Femur (tissue), 1 donor: ENCODE data around the gene ZC3HAV1L.
A peak's percentile ranks its signal among the peaks of the same experiment; 100 is the strongest.
"Not testable (repeated sequence)": the region's sequence is repeated elsewhere in the genome, so short reads cannot be mapped to it uniquely, and the experiment has no call there.

Source experiments
- DNase-seq: peaks from one replicate; pipeline ENCODE4 v3.0.0-alpha.2; 2017

ZC3HAV1L gene

DNA sequence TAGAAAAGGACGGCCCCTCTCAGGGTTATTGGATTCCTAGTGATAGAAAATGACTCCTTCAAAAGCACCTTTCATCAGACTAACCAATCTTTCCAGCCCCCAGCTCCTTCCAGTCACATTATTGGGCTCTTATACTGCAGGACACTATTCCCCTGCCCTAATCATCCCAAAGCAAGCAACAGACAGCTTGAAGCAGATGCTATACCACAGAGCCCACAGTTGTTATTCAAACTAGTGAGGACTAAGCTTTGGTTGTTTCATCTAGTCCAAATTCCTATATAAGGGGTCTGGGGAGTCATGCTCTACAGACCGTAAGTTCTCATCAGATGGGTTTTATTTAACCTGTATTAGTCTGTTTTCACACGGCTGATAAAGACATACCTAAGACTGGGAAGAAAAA lies 24.5 kb downstream of the ZC3HAV1L start:
- DNase-seq, result no peak

DNA sequence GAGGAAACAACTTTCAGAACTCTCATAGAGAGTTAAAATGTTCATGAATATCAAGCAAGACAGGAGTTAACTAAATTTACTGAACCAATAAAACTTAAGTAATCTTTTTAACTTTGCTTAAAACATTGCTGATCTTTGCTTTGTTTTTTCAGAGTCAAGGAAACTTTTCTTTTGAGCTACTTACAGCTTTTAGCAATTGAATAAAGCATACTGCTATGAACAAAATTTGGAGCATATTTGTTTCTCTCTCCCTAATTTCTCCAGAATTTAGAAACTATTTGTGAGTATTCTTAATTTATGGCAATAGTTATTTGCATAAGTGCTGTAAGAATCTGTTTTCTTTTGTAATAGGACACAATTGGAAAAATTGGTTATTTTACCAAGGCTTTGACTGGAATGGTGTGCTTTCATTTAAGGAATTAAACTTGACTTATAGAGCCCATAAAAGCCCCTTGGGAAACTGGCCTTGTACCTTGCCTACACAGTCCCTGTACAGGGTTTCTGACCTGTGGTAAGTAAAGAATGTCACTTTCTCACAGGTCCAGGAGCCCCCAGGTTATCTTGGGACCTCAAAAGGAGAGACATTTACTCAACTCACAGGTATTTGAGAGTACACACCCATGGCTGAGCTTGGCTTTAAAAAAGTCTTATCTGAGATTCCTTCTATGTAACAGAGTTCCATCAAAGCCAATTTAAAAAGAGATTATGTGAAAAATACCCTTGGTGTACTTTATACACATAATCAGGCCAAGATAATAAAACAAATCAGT lies 31.3 kb downstream of the ZC3HAV1L start:
- DNase-seq, result no peak

DNA sequence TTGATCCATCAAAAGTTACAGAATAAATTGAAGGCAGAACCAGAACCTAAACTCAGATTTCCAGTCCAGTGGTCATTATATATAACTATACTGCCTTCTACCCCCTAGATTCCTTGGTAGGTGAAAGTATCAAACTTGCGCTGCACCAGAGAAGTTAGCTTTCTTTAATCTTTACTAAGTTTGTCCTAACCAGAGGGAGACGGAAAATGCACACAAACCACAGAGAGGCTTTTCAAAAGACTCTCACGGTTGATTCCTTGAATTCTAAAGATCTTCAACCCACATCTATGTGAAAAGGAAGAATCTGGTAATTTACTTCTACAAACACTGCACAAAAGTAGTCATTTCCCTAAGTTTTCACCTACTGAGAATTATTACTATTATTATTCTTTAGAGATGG lies 36.4 kb downstream of the ZC3HAV1L start:
- no peak for DNase-seq

DNA sequence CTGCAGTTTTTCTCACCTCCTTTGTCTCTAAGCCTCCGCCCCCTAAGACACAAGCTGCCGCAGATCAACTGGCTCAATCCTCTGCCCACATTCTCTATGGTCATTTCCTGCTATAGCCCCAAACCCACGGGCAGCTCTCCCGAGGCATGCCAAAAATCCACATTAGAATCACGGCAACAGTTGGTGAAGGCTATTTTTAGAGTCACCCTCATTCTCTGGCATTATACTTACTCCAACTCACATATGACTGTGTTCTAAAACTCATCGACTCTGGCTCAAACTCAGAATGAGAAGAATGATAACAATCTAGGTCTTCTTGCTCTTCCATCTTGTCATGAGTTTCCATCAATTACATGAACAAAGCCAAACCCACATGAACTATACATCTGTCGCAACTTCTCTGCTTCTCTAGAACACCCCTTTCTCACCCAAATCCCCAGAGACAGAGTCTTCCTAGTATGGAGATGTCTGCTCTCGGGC lies 43.8 kb downstream of the ZC3HAV1L start:
- DNase-seq, result no peak

DNA sequence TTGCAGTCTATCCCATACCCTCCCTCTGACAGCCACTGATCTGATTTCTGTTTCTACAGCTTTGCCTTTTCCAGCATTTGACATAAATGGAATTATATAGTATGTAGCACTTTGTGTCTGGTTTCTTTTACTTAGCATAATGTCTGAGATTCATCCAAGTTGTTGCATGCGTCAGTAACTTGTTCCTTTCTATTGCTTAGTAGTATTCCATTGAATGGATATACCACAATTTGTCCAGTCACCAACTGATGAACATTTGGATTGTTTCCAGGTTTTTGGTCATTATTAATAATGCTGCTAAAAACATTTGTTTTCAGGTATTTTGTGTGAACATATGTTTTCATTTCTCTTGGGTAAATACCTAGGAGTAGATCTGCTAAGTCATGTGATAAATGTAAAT lies 48.2 kb downstream of the ZC3HAV1L start:
- no peak for DNase-seq

DNA sequence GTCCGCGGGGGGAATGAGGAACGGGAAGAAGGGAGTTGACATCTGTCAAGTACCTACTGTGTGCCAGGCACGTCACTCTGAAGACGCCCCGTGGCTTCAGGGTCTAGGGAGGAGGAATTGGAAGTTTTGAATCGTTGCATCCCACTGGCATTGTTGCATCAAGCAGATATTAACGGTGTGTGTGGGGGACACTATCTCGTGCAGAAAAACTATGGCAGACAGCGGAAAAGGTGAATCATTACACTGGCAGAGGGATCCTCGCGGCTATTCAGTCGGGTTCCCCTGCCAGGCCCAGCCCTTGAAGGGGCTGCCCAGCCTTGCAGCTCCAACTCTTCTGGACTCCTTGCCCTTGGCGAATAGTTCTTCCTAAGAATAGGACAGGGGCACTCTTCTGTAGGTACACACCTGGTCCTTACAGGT lies 53.6 kb downstream of the ZC3HAV1L start:
- DNase-seq, result no peak

DNA sequence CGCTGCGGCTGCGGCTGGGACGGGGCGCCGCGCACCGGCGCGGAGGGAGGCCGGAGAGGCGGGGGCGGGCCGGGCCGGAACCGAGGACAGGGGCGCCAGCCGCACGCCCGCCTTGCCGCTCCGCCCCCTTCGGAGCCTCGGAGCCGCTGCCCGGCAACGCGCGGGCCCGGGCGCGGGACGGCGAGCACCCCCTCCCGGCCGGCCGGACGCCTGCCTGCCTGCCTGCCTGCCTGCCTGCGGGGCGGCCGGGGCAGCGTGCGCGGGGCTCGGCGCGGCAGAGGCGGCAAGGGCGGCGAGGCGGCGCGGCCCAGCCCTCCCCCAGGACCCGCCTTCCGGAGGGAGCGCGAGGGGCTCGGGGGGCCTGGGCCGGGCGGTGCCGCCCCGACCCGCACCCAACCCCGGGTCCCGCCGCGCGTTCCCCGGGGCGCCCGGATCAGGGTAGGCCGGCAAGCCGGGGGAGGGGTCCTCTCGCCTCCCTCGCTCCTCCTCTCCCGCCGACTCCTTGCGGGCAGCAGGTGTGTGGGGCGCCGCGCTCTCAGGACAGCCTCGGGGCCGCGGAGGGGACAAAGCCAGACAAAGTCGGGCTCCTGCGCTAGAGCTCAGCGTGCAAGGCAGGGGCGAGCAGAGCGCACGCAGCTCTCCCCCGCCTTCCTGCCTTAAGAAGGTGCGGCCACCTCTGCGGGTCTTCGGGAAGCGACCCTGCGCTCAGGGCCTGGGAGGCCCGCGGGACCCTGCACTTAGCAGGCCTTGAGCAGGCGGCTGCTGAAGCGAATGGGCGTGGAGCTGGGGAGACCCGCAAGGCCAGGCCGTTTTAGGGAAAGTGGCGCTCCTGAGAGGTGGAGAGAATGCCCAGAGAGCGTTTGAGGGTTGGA lies 54.3 kb downstream of the ZC3HAV1L start, which contains the start of gene KIAA1549:
Gene KIAA1549 (minus strand): TSS at position 58 of the 872 bp plus-strand sequence. CDS start 120 bp downstream, outside the sequence.
- DNase-seq, result peak; percentile 82

DNA sequence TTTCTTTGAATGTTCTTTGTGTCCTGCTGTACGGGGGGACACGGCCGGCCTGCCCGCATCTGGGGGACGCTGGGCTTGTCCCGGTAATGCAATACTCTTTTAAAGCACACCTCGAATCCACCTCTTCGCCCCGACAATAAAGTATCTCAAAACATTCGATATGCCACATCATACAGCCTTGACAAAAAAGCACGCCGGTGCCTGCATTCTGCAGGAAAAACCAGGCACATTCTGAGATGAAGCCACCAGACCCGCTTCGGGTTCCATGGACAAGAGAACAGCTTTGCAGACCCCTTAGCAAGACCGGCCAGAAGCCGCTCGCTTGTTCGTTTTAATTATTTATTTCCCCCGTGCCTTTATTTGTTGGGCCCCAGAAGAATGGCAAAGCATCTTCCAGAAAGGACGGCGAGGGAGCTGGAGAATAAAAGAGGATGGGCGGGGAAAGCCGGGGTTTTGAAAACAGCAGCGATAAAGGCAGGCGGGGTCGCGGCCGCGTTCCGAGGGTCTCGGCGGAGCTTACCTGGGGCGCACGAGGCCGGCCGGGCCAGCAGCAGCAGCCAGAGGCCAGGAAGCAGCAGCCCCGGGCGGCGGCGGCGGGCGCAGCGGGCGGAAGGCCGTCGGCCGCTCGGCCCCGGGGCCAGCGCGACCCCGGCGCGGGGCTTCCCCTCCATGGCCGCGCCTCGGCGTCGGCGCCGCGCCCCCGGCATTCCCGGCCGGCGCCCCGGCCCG lies 55.1 kb downstream of the ZC3HAV1L start:
- peak; percentile 38 for DNase-seq

DNA sequence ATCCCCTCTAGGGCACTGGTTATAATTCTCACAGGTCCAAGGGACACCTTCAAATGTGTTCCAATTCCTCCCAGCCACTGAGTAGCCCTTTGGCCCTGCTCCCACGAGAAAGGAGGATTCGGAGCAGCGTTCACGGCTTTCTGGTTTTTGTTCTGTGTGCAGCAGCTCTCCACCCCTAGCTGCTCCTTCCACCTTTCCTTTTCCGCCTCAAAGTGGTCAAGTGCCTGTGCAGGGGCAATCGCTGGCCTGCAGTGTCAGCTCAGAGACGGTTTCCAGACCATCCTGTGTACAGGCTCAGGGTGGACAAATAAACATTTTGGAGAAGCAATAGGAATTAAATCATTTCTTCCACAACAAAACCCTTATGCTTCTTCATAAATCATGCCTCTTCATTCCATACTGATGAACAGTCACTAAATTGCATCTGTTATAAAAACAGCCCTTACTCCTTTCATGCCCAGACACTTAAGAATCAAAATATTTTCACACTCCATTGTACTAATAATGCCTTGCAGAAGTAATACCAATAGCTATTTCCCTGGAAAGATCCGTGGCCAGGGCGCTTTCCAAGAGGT lies 55.8 kb downstream of the ZC3HAV1L start:
- DNase-seq, result no peak

DNA sequence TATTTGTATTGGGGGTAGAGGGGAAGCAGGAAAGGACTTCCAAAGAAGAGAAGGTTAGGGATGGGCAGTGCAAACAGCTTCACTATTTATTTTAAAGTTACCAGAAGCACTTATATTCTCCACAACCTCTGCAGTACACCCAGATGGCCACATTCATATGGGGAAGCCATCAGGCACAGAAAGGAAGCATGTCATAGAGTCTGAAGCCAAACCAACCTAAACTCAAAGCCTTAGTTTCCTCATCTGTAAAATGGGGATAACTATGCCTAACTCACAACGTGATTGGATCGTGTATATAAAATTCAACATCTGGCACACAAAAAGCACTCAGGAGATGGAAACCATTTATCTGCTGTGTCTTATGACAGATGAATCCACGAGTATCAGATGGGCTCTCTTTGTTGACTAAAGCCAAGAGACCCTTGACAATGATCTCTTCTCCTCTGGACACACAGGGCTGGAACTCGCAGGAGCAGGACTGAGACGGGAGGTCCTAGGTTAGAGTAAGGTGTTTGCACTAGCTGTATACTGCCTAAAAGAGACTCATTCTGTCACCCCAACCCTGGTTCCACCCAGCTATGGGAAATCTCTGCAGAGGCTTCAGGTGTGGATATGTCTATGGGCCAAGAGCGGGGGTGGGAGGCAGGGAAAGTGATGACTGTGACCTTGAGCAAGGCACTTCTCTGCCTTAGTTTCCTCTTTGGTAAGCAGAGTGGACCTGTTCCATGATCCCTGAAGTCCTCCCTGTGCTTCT lies 56.4 kb downstream of the ZC3HAV1L start:
- no peak for DNase-seq

DNA sequence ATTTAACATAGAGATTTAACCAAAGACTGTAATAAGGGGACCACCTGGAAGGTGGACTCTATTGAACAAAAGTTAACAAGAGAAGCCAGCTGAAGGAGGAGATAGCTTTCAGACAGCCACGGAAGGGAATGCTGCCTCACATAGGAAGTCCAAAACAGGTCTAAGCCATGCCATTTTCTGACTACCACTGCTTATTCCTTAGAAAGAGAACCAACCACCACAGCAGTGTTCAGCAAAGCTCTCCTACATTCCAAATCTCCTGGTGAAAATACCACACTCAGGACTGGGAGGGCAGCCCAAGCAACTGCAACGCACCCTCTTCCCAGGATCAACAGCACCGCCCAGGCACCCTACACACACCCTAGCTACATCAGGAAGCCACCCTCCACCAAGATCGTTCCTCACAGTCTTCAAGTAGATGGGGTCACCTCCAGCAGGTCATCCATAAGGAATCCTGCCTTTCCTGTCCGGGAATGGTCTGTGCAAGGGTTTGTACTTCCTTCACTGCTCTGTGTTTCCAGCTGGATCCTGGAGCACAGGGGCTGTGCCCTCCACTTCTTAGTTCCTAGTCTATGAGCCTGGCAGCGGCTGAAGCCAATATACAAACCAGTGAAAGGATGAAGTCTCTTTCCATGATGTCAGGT lies 57.2 kb downstream of the ZC3HAV1L start:
- DNase-seq, result no peak

DNA sequence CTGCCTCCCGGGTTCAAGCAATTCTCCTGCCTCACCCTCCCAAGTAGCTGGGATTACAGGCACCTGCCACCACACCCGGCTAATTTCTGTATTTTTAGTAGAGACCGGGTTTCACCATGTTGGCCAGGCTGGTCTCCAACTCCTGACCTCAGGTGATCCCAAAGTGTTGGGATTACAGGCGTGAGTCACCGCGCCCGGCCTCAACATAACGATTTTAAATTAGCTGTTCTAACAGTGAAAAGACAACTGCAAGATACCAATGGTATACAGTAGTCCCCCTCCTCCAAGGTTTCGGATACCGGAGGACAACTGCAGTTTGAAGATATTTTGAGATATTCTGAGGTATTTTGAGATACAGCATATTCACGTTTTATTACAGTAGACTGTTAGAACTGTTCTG lies 59.7 kb downstream of the ZC3HAV1L start:
- DNase-seq, result not testable (repeated sequence)
